Osteoblast (primary cell): ENCODE results near the gene PPP3CA. TPM values are rescaled to one million over a fixed set of nuclear protein-coding genes. Genes with fewer than 3 reads are reported as not detected.

ENCODE experiments used
- DNase-seq: peaks from one replicate; pipeline ENCODE4 v3.0.0; 2011; ENCODE audit warnings: low spot score, mixed read lengths; ENCODE audit not compliant: insufficient read length; ENCODE audit errors: missing footprints
- H2AFZ ChIP-seq: 2 replicates; pipeline ENCODE4 v1.6.0; 2011; ENCODE audit warnings: mild to moderate bottlenecking, low read length
- H3K27ac ChIP-seq: 2 replicates; pipeline ENCODE4 v1.5.1; 2011; ENCODE audit warnings: mild to moderate bottlenecking, low read depth, low read length, moderate library complexity
- H3K27me3 ChIP-seq: 2 replicates; pipeline ENCODE4 v1.6.0; 2012; ENCODE audit warnings: mild to moderate bottlenecking, control low read depth, inconsistent platforms, low read length, moderate library complexity; ENCODE audit not compliant: insufficient read depth
- H3K36me3 ChIP-seq: 2 replicates; pipeline ENCODE4 v1.5.1; 2011; ENCODE audit warnings: mild to moderate bottlenecking, low read length, control low read depth, moderate library complexity; ENCODE audit not compliant: insufficient read depth
- H3K4me1 ChIP-seq: 2 replicates; pipeline ENCODE4 v1.5.1; 2011; ENCODE audit warnings: mild to moderate bottlenecking, low read length, control low read depth, moderate library complexity; ENCODE audit not compliant: insufficient read depth
- H3K4me2 ChIP-seq: 2 replicates; pipeline ENCODE4 v1.6.0; 2011; ENCODE audit warnings: mild to moderate bottlenecking, low read length; ENCODE audit not compliant: insufficient read depth
- H3K4me3 ChIP-seq: fragments of 200-600 bp; sonication (generic); 3 replicates; pipeline ENCODE4 v1.5.1; 2012; ENCODE audit warnings: mild to moderate bottlenecking, low read length, inconsistent platforms; ENCODE audit not compliant: insufficient read depth
- H3K79me2 ChIP-seq: 2 replicates; pipeline ENCODE4 v1.6.0; 2012; ENCODE audit warnings: mild to moderate bottlenecking, low read length, control low read depth, inconsistent platforms; ENCODE audit not compliant: insufficient read depth
- H3K9me3 ChIP-seq: 2 replicates; pipeline ENCODE4 v1.5.1; 2011; ENCODE audit warnings: low read depth, low read length, control low read depth
- H4K20me1 ChIP-seq: 2 replicates; pipeline ENCODE4 v1.6.0; 2012; ENCODE audit warnings: mild to moderate bottlenecking, low read length, control low read depth; ENCODE audit not compliant: insufficient read depth
- CTCF ChIP-seq: IDR thresholded peaks from 2 replicates; pipeline ENCODE4 v1.5.1; 2011; ENCODE audit warnings: mild to moderate bottlenecking, low read depth, low read length, moderate library complexity; ENCODE audit errors: extremely low read depth
- total RNA-seq: library from RNA; depleted of rRNA; stranded (reverse); fragments of >200 nt; gene quantifications from 2 replicates; pipeline ENCODE4 v1.2.3, GENCODE V29; 2012

Gene PPP3CA
- total RNA-seq, 1 donor: 80.0 TPM

- no peak overlapping the region for H3K4me3 ChIP-seq
- H3K27me3 ChIP-seq: no peaks in the 10 kb centered on the region
- no peak overlapping the region for H3K4me2 ChIP-seq
- no peaks in the 10 kb centered on the region for H3K4me1 ChIP-seq
- peaks cover 18% of the 10 kb centered on the region for H3K79me2 ChIP-seq
- no peak overlapping the region for H2AFZ ChIP-seq
- DNase-seq: no peak
- no peaks in the 10 kb centered on the region for H4K20me1 ChIP-seq
- H3K9me3 ChIP-seq: no peaks in the 10 kb centered on the region
- TF ChIP-seq CTCF: no peak
- no peak overlapping the region for H3K27ac ChIP-seq
- no peaks in the 10 kb centered on the region for H3K36me3 ChIP-seq
These were observed 202.3 kb downstream of the PPP3CA start for GRCh38 chr4:101145021-101145420.

DNA sequence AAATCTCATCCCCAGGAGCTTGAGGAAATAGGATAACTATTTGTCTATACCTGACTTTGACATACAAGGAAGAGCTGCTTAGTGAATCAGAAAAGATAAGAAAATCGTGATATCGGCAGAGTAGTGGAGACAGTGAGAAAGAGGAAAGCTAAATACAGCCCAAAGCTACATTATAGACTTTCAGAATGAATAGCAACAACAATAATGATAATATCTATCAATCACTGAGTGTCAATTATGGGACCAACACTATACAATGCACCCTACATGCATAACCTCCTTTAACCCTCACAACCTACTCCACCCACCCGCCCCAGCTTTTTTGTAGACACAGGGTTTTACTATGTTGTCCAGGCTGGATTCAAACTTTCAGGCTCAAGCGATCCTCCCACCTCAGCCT, 205.1 kb downstream of the PPP3CA start:
- no peaks in the 10 kb centered on the region for H3K27me3 ChIP-seq
- TF ChIP-seq CTCF: no peak
- H3K27ac ChIP-seq: no peak overlapping the region
- peaks cover 10% of the 10 kb centered on the region for H3K79me2 ChIP-seq
- no peaks in the 10 kb centered on the region for H3K9me3 ChIP-seq
- H3K4me2 ChIP-seq: no peak overlapping the region
- no peaks in the 10 kb centered on the region for H3K36me3 ChIP-seq
- H4K20me1 ChIP-seq: peaks cover 2% of the 10 kb centered on the region
- no peak for DNase-seq
- no peaks in the 10 kb centered on the region for H3K4me1 ChIP-seq
- H2AFZ ChIP-seq: no peak overlapping the region
- H3K4me3 ChIP-seq: no peak overlapping the region

DNA sequence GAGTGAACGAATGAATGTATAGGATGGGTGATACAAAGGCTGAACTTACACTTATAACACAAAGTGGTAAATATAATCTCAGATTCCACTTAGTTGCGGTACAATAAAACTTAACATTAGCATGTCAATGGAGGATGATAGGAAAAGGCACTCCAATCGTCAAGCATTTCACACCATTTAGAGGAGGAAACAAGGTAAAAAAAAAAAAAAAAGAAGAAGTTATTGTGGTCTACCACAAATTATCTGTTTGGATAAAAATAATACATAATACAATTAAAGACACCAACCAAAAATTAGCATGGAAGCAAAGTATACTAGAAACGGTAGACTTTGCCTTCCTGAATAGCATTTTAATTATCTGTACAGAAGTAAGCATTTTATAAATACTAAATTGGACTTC, 205.5 kb downstream of the PPP3CA start:
- H3K27me3 ChIP-seq: no peaks in the 10 kb centered on the region
- H3K9me3 ChIP-seq: no peaks in the 10 kb centered on the region
- TF ChIP-seq CTCF: no peak
- peaks cover 11% of the 10 kb centered on the region for H3K79me2 ChIP-seq
- no peak overlapping the region for H3K27ac ChIP-seq
- H3K4me3 ChIP-seq: no peak overlapping the region
- no peak for DNase-seq
- H3K36me3 ChIP-seq: no peaks in the 10 kb centered on the region
- H2AFZ ChIP-seq: no peak overlapping the region
- no peak overlapping the region for H3K4me2 ChIP-seq
- H4K20me1 ChIP-seq: peaks cover 2% of the 10 kb centered on the region
- no peaks in the 10 kb centered on the region for H3K4me1 ChIP-seq

DNA sequence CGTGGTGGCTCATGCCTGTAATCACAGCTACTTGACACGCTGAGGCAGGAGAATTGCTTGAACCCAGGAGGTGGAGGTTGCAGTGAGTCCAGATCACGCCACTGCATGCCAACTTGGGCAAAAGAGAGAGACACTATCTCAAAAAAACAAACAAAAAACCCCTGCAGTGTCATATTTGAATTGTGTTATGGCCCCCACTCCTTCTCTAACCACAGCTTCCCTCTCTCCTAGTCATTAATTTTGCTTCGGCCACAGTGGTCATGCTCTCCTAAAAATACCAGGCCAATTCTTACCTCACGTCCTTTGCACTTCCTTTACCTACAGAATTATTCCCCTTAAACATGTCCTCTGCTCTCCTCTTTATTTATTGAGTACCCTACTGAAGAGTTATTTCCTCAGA, 206.1 kb downstream of the PPP3CA start:
- no peaks in the 10 kb centered on the region for H3K4me1 ChIP-seq
- no peak overlapping the region for H3K27ac ChIP-seq
- no peak overlapping the region for H3K4me2 ChIP-seq
- H3K4me3 ChIP-seq: no peak overlapping the region
- H3K27me3 ChIP-seq: no peaks in the 10 kb centered on the region
- TF ChIP-seq CTCF: no peak
- peaks cover 2% of the 10 kb centered on the region for H4K20me1 ChIP-seq
- no peaks in the 10 kb centered on the region for H3K36me3 ChIP-seq
- H3K79me2 ChIP-seq: peaks cover 15% of the 10 kb centered on the region
- no peak for DNase-seq
- H3K9me3 ChIP-seq: no peaks in the 10 kb centered on the region
- H2AFZ ChIP-seq: no peak overlapping the region
